Esophagus muscularis mucosa (tissue), 4 donors: ENCODE results near the gene PLAAT3.

ENCODE experiments used
- CTCF ChIP-seq, 3 experiments: fragments of 200-600 bp in 2 of 3; fragments of 450-650 bp in 1 of 3; sonication (generic) in 2 of 3; IDR thresholded peaks; one replicate each; pipeline ENCODE4 v1.5.1; 2017 to 2019; ENCODE audit warnings: antibody characterized with exemption in 3 of 3, mild to moderate bottlenecking in 2 of 3, moderate library complexity in 1 of 3
- EP300 ChIP-seq: sonication (generic); formaldehyde crosslinking; IDR thresholded peaks from one replicate; pipeline ENCODE4 v1.6.1; 2017; ENCODE audit warnings: antibody characterized with exemption
- POLR2A ChIP-seq: fragments of 450-650 bp; IDR thresholded peaks from one replicate; pipeline ENCODE4 v1.6.1; 2017; ENCODE audit warnings: antibody characterized with exemption, moderate library complexity, mild to moderate bottlenecking, low read depth

DNA sequence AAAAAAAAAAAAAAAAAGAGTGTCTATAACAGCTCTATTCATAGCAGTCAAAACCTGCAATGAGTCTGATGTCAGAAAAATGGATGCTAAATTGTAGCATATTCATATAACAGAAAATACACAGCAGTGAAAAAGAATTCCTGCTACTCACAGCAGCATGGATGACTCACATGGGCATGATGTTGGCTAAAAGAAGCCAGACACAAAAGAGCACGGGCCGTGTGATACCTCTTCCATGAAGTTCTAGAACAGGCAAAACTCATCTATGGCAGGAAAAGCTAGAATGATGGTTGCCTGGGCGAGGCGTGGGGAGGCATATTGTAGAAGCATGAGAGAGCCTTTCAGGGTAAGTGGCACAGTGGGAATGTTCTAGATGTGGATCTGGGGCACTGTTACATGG, 18.9 kb downstream of the PLAAT3 start:
- TF ChIP-seq CTCF (IDR thresholded peaks at IDR 0.05) (no peak), POLR2A (no peak), EP300 (no peak)
